Loucy (cell line): Measurements from ENCODE around the gene TMEM114.

Experiments used
- H2AFZ ChIP-seq: fragments of 200-600 bp; sonication (generic); 2 replicates; pipeline ENCODE4 v1.6.0; 2016; ENCODE audit warnings: antibody characterized with exemption, mild to moderate bottlenecking, low read length, moderate library complexity
- H3F3A ChIP-seq: fragments of 200-600 bp; 2 replicates; pipeline ENCODE4 v1.6.0; 2016; ENCODE audit warnings: antibody characterized with exemption, low read depth, mild to moderate bottlenecking
- H3K27me3 ChIP-seq: fragments of 200-600 bp; sonication (generic); 2 replicates; pipeline ENCODE4 v1.6.1; 2014; ENCODE audit warnings: low read length, mild to moderate bottlenecking; ENCODE audit not compliant: insufficient read depth, poor library complexity, severe bottlenecking
- H3K36me3 ChIP-seq: fragments of 200-600 bp; sonication (generic); 2 replicates; pipeline ENCODE4 v1.6.1; 2016; ENCODE audit warnings: low read length; ENCODE audit not compliant: insufficient read depth
- H3K4me1 ChIP-seq: fragments of 200-600 bp; sonication (generic); 2 replicates; pipeline ENCODE4 v1.5.1; 2014; ENCODE audit warnings: low read length, mild to moderate bottlenecking; ENCODE audit not compliant: insufficient read depth, poor library complexity, severe bottlenecking
- H3K4me2 ChIP-seq: fragments of 200-600 bp; sonication (generic); 2 replicates; pipeline ENCODE4 v1.6.0; 2014; ENCODE audit warnings: antibody characterized with exemption, low read length, low read depth, mild to moderate bottlenecking; ENCODE audit not compliant: poor library complexity, severe bottlenecking
- H3K4me3 ChIP-seq: fragments of 200-600 bp; sonication (generic); 2 replicates; pipeline ENCODE4 v1.5.1; 2014; ENCODE audit warnings: low read length, mild to moderate bottlenecking, mixed read lengths; ENCODE audit not compliant: poor library complexity, severe bottlenecking
- H3K79me2 ChIP-seq: fragments of 200-600 bp; sonication (generic); 2 replicates; pipeline ENCODE4 v1.6.1; 2014; ENCODE audit warnings: low read length; ENCODE audit not compliant: insufficient read depth
- H3K9ac ChIP-seq: fragments of 200-600 bp; sonication (generic); 2 replicates; pipeline ENCODE4 v1.6.0; 2014; ENCODE audit warnings: mild to moderate bottlenecking, low read depth, low read length, moderate library complexity; ENCODE audit not compliant: poor library complexity, severe bottlenecking
- H3K9me2 ChIP-seq: fragments of 200-600 bp; sonication (generic); replicated peaks from 2 replicates; pipeline ENCODE4 v1.6.1; 2016; ENCODE audit warnings: low read depth, low read length, mixed read lengths
- H3K9me3 ChIP-seq: fragments of 200-600 bp; sonication (generic); 2 replicates; pipeline ENCODE4 v1.6.1; 2014; ENCODE audit warnings: mild to moderate bottlenecking, antibody characterized with exemption, low read length, low read depth; ENCODE audit not compliant: insufficient read depth
- H4K20me1 ChIP-seq: fragments of 200-600 bp; sonication (generic); 2 replicates; pipeline ENCODE4 v1.6.0; 2014; ENCODE audit warnings: antibody characterized with exemption, low read length, mild to moderate bottlenecking; ENCODE audit not compliant: insufficient read depth, poor library complexity, severe bottlenecking
- CTCF ChIP-seq: fragments of 200-600 bp; sonication (generic); conservative IDR thresholded peaks from 2 replicates; pipeline ENCODE4 v1.5.1; 2014; ENCODE audit warnings: mild to moderate bottlenecking, antibody characterized with exemption, low read length
- EZH2phosphoT487 ChIP-seq: fragments of 200-600 bp; IDR thresholded peaks from 2 replicates; pipeline ENCODE4 v1.6.1; 2018; ENCODE audit warnings: antibody characterized with exemption, mild to moderate bottlenecking, moderate library complexity, borderline replicate concordance

Gene TMEM114

GRCh38 chr16:8577678-8578304 is 12.5 kb downstream of the TMEM114 start:
- H3K4me3 ChIP-seq, result no peak overlapping the region
- no peaks in the 10 kb centered on the region for H4K20me1 ChIP-seq
- H3K36me3 ChIP-seq, result no peaks in the 10 kb centered on the region
- H3F3A ChIP-seq, result no peaks in the 10 kb centered on the region
- H3K9me2 ChIP-seq, result no peaks in the 10 kb centered on the region
- H3K27me3 ChIP-seq, result no peaks in the 10 kb centered on the region
- H3K4me1 ChIP-seq, result no peaks in the 10 kb centered on the region
- no peak overlapping the region for H3K9ac ChIP-seq
- no peaks in the 10 kb centered on the region for H3K79me2 ChIP-seq
- H3K9me3 ChIP-seq, result no peaks in the 10 kb centered on the region
- TF ChIP-seq EZH2phosphoT487 (no peak), CTCF (no peak)
- H2AFZ ChIP-seq, result no peak overlapping the region
- no peak overlapping the region for H3K4me2 ChIP-seq

GRCh38 chr16:8576141-8577004 is 13.9 kb downstream of the TMEM114 start:
- no peak overlapping the region for H2AFZ ChIP-seq
- no peaks in the 10 kb centered on the region for H4K20me1 ChIP-seq
- H3K9me3 ChIP-seq, result no peaks in the 10 kb centered on the region
- no peak overlapping the region for H3K4me3 ChIP-seq
- H3K27me3 ChIP-seq, result no peaks in the 10 kb centered on the region
- no peaks in the 10 kb centered on the region for H3K4me1 ChIP-seq
- H3K4me2 ChIP-seq, result no peak overlapping the region
- TF ChIP-seq CTCF, result no peak
- TF ChIP-seq EZH2phosphoT487, result no peak
- H3K9ac ChIP-seq, result no peak overlapping the region
- H3F3A ChIP-seq, result no peaks in the 10 kb centered on the region
- no peaks in the 10 kb centered on the region for H3K79me2 ChIP-seq
- no peaks in the 10 kb centered on the region for H3K9me2 ChIP-seq
- H3K36me3 ChIP-seq, result no peaks in the 10 kb centered on the region

DNA sequence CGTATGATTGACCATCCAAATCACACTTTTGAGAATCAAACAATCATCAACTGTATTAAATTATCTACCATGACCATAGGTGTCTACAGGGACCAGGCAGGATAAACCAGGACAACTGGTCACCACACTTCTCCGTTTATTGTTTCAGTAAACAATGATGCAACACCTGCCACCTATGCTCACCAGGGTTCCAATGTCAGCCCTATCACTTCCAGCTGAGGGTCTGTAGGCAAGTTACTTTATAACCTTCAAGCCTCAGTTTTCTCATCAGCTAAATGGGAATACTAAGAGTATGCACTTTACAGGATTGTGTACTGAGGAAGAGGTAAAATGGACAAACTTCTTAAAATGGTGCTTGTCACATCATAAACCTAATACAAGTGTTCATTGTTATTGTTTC is 14.9 kb downstream of the TMEM114 start:
- TF ChIP-seq CTCF (no peak), EZH2phosphoT487 (no peak)
- Histone ChIP-seq H3K9ac (no peak overlapping the region), H4K20me1 (no peaks in the 10 kb centered on the region), H3K9me3 (no peaks in the 10 kb centered on the region), H3K4me2 (no peak overlapping the region), H3K36me3 (no peaks in the 10 kb centered on the region), H3K9me2 (no peaks in the 10 kb centered on the region), H2AFZ (no peak overlapping the region), H3K79me2 (no peaks in the 10 kb centered on the region), H3K4me3 (no peak overlapping the region), H3F3A (no peaks in the 10 kb centered on the region), H3K27me3 (no peaks in the 10 kb centered on the region), H3K4me1 (no peaks in the 10 kb centered on the region)
